Sigmoid colon (tissue), 7 donors: Measurements from ENCODE around the gene CELA1. TPM values are rescaled to one million over a fixed set of nuclear protein-coding genes. Genes with fewer than 3 reads are reported as not detected.
"Not testable (repeated sequence)": the region's sequence is repeated elsewhere in the genome, so short reads cannot be mapped to it uniquely, and the experiment has no call there.

Experiments
- DNase-seq: peaks from one replicate; pipeline ENCODE4 v3.0.0-alpha.2; 2019
- H3K27ac ChIP-seq, 4 donors: fragments of 200-600 bp; sonication (generic); one replicate each; pipeline ENCODE4 v1.5.1; 2016 to 2019; ENCODE audit warnings: mild to moderate bottlenecking in 1 of 4
- H3K27me3 ChIP-seq, 3 donors: fragments of 200-600 bp; sonication (generic); one replicate each; pipeline ENCODE4 v1.5.1; 2019; ENCODE audit warnings: mild to moderate bottlenecking in 1 of 3
- H3K36me3 ChIP-seq, 4 donors: fragments of 200-600 bp; sonication (generic); one replicate each; pipeline ENCODE4 v1.5.1; 2016 to 2019
- H3K4me1 ChIP-seq, 4 donors: fragments of 200-600 bp; sonication (generic); one replicate each; pipeline ENCODE4 v1.5.1; 2017 to 2019
- H3K4me3 ChIP-seq, 4 donors: fragments of 200-600 bp; sonication (generic); one replicate each; pipeline ENCODE4 v1.5.1; 2017 to 2019; ENCODE audit warnings: mild to moderate bottlenecking in 2 of 4, moderate library complexity in 1 of 4
- H3K9me3 ChIP-seq, 4 donors: fragments of 200-600 bp in 3 of 4; sonication (generic) in 3 of 4; one replicate each; pipeline versions ENCODE4 v1.5.1 to v1.6.1; 2013 to 2019
- CTCF ChIP-seq, 4 experiments: fragments of 450-650 bp in 3 of 4; fragments of 200-600 bp in 1 of 4; IDR thresholded peaks; one replicate each; pipeline ENCODE4 v1.5.1; 2016 to 2019; ENCODE audit warnings: antibody characterized with exemption in 4 of 4, mild to moderate bottlenecking in 3 of 4, moderate library complexity in 2 of 4
- EP300 ChIP-seq, 4 donors: sonication (generic); formaldehyde crosslinking; IDR thresholded peaks; one replicate each; pipeline ENCODE4 v1.6.1; 2017; ENCODE audit warnings: antibody characterized with exemption in 4 of 4
- POLR2A ChIP-seq, 2 donors: fragments of 450-650 bp; IDR thresholded peaks; one replicate each; pipeline ENCODE4 v1.6.1; 2016; ENCODE audit warnings: antibody characterized with exemption in 2 of 2, mild to moderate bottlenecking in 2 of 2, moderate library complexity in 2 of 2
- POLR2AphosphoS5 ChIP-seq, 4 donors: sonication (generic); formaldehyde crosslinking; IDR thresholded peaks; one replicate each; pipeline ENCODE4 v1.6.1; 2017; ENCODE audit warnings: antibody characterized with exemption in 4 of 4
- WGBS, 2 donors: extraction: QIAGEN DNeasy Blood & Tissue Kit; methylation state at CpG; one replicate each; pipeline ENCODE4 v1.1.7; 2013; 5-methylcytosine and 5-hydroxymethylcytosine counted together
- intact Hi-C: fragments of 100-400 bp; cut with DNase I; formaldehyde crosslinking; loops from one replicate; pipeline ENCODE4 v1.15.1; 2023
- polyA plus RNA-seq, 3 donors: library from polyadenylated mRNA; stranded (reverse); fragments of 200-250 nt; gene quantifications; one replicate each; pipeline ENCODE4 v1.2.3, GENCODE V29; 2013
- total RNA-seq, 4 donors: library from RNA; depleted of rRNA; stranded (reverse); fragments of >200 nt; gene quantifications; one replicate each; pipeline ENCODE4 v1.1.0, GENCODE V29; 2016
- donor health status: healthy with polysubstance abuse.
- donor health status: Bipolar disorder and iron deficiency.
- donor health status: healthy.

The CELA1 gene
- total and polyA plus RNA-seq, 7 donors: not detected

GRCh38 chr12:51320695-51321320 lies 25.7 kb downstream of the CELA1 start:
- intact Hi-C loops: no loop called here
- TF ChIP-seq POLR2AphosphoS5 (IDR thresholded peaks at IDR 0.05): no peak
- Histone ChIP-seq H3K27ac (no peak overlapping the region), H3K36me3 (no peaks in the 10 kb centered on the region), H3K4me1 (no peaks in the 10 kb centered on the region), H3K9me3 (no peaks in the 10 kb centered on the region), H3K27me3 (no peaks in the 10 kb centered on the region), H3K4me3 (no peak overlapping the region)
- WGBS, 2 donors: 22 to 23% methylated on average over 3 of the region's 3 CpGs
- DNase-seq: no peak

- H3K9me3 ChIP-seq: no peaks in the 10 kb centered on the region
- no peak for TF ChIP-seq CTCF (IDR thresholded peaks at IDR 0.05)
- TF ChIP-seq EP300 (IDR thresholded peaks at IDR 0.05): no peak
- no peak for TF ChIP-seq POLR2AphosphoS5 (IDR thresholded peaks at IDR 0.05)
- no peak for TF ChIP-seq POLR2A (IDR thresholded peaks at IDR 0.05)
- no peaks in the 10 kb centered on the region for H3K27me3 ChIP-seq
- intact Hi-C loops: no loop called here
- DNase-seq: no peak
- WGBS, 2 donors: 61 to 74% methylated on average over 4 of the region's 4 CpGs
- no peak overlapping the region for H3K27ac ChIP-seq
- H3K36me3 ChIP-seq: no peaks in the 10 kb centered on the region
- H3K4me1 ChIP-seq: no peaks in the 10 kb centered on the region
- no peak overlapping the region for H3K4me3 ChIP-seq
Observed at GRCh38 chr12:51320311-51320694, 26.2 kb downstream of the CELA1 start.

GRCh38 chr12:51318846-51319599 lies 27.5 kb downstream of the CELA1 start:
- no peaks in the 10 kb centered on the region for H3K4me1 ChIP-seq
- no peaks in the 10 kb centered on the region for H3K27me3 ChIP-seq
- intact Hi-C loops: no loop called here
- H3K36me3 ChIP-seq: no peaks in the 10 kb centered on the region
- TF ChIP-seq POLR2AphosphoS5 (IDR thresholded peaks at IDR 0.05): no peak
- WGBS, 2 donors: 36 to 37% methylated on average over 3 of the region's 3 CpGs
- H3K4me3 ChIP-seq: no peak overlapping the region
- no peaks in the 10 kb centered on the region for H3K9me3 ChIP-seq
- no peak overlapping the region for H3K27ac ChIP-seq
- DNase-seq: no peak

GRCh38 chr12:51318057-51318806 lies 28.2 kb downstream of the CELA1 start:
- H3K4me3 ChIP-seq, DNase-seq, H3K36me3 ChIP-seq, intact Hi-C loops, H3K27me3 ChIP-seq, H3K27ac ChIP-seq, H3K9me3 ChIP-seq, H3K4me1 ChIP-seq: not testable (repeated sequence)
- WGBS, 2 donors: 70 to 89% methylated on average over 8 of the region's 8 CpGs

- TF ChIP-seq POLR2A (IDR thresholded peaks at IDR 0.05) (no peak), POLR2AphosphoS5 (IDR thresholded peaks at IDR 0.05) (no peak), CTCF (IDR thresholded peaks at IDR 0.05) (no peak), EP300 (IDR thresholded peaks at IDR 0.05) (no peak)
- H3K27ac ChIP-seq: no peak overlapping the region
- no peaks in the 10 kb centered on the region for H3K27me3 ChIP-seq
- H3K4me1 ChIP-seq: no peaks in the 10 kb centered on the region
- WGBS, 2 donors: 93 to 98% methylated on average over 1 of the region's 1 CpG
- no peak for DNase-seq
- no peaks in the 10 kb centered on the region for H3K9me3 ChIP-seq
- no peak overlapping the region for H3K4me3 ChIP-seq
- no peaks in the 10 kb centered on the region for H3K36me3 ChIP-seq
- intact Hi-C loops: no loop called here
Observed at GRCh38 chr12:51311389-51311788, 35.1 kb downstream of the CELA1 start.
